CD4-positive, alpha-beta T cell treated with Interleukin-21 for 1 hour (primary cell): ENCODE data around the gene ANKRD13A.
A peak's percentile ranks its signal among the peaks of the same experiment; 100 is the strongest.
"Not testable (repeated sequence)": the region's sequence is repeated elsewhere in the genome, so short reads cannot be mapped to it uniquely, and the experiment has no call there.

Experiments
- DNase-seq: peaks from one replicate; pipeline ENCODE4 v3.0.0-alpha.2; 2020

The ANKRD13A gene

GRCh38 chr12:110008681-110009398, 9.6 kb downstream of the ANKRD13A start:
- not testable (repeated sequence) for DNase-seq

GRCh38 chr12:110010853-110011723, 11.9 kb downstream of the ANKRD13A start:
- peak; percentile 44 for DNase-seq

GRCh38 chr12:110012137-110012536, 12.9 kb downstream of the ANKRD13A start:
- DNase-seq: peak; percentile 43

GRCh38 chr12:110012659-110013058, 13.4 kb downstream of the ANKRD13A start:
- DNase-seq: no peak

GRCh38 chr12:110015132-110015531, 15.9 kb downstream of the ANKRD13A start:
- peak; percentile 54 for DNase-seq

GRCh38 chr12:110020956-110021355, 21.7 kb downstream of the ANKRD13A start:
- DNase-seq: no peak

- DNase-seq: no peak
These were observed 24.1 kb downstream of the ANKRD13A start for GRCh38 chr12:110023059-110023980.

- no peak for DNase-seq
These were observed 24.8 kb downstream of the ANKRD13A start for GRCh38 chr12:110024051-110024450.

- no peak for DNase-seq
These were observed 29.1 kb downstream of the ANKRD13A start for GRCh38 chr12:110028323-110028722.

GRCh38 chr12:110029290-110029815, 30.1 kb downstream of the ANKRD13A start:
- no peak for DNase-seq

- DNase-seq: no peak
These were observed 34.7 kb downstream of the ANKRD13A start for GRCh38 chr12:110033888-110034287.

- no peak for DNase-seq
These were observed 36.4 kb downstream of the ANKRD13A start for GRCh38 chr12:110035534-110036104.

GRCh38 chr12:110037315-110037714, 38.1 kb downstream of the ANKRD13A start:
- DNase-seq: no peak

- DNase-seq: no peak
These were observed 39.5 kb downstream of the ANKRD13A start for GRCh38 chr12:110038741-110039084.

- peak; percentile 55 for DNase-seq
These were observed 40.0 kb downstream of the ANKRD13A start for GRCh38 chr12:110039085-110039807.

GRCh38 chr12:110042264-110042663, 43.0 kb downstream of the ANKRD13A start:
- DNase-seq: no peak

- no peak for DNase-seq
These were observed 47.4 kb downstream of the ANKRD13A start for GRCh38 chr12:110046451-110047187.

- DNase-seq: no peak
These were observed 48.2 kb downstream of the ANKRD13A start for GRCh38 chr12:110047297-110047940.

GRCh38 chr12:110048242-110049027, 49.2 kb downstream of the ANKRD13A start, which contains the start of gene C12orf76:
TSS of gene C12orf76 (minus strand) at chr12:110048522. CDS start at chr12:110048495, 27 bp downstream.
- DNase-seq: peak; percentile 94
